ENCODE data around the gene RPL27. TPM values are rescaled to one million over a fixed set of nuclear protein-coding genes. Genes with fewer than 3 reads are reported as not detected.

Gene RPL27
- 100 to 1,000 TPM; 459 to 804 (median 648) TPM for total RNA-seq
- long read RNA-seq, donor 1, transcript RPL27-206 (4 exons, 730 nt) = minor isoform, 54 of 271 reads
- long read RNA-seq, donor 1, transcript RPL27-201 (5 exons, 505 nt) = major isoform, 208 of 271 reads
- long read RNA-seq, donor 1, transcript RPL27-208 (3 exons, 1,872 nt) = minor isoform, 5 of 271 reads
- long read RNA-seq, donor 1, partial matches to known transcripts = 0 of 271 reads
- long read RNA-seq, donor 1, other reads (novel, unspliced or antisense) = 1 of 271 reads
- long read RNA-seq, donor 2, transcript RPL27-206 (4 exons, 730 nt) = minor isoform, 193 of 539 reads
- long read RNA-seq, donor 2, transcript RPL27-201 (5 exons, 505 nt) = major isoform, 335 of 539 reads
- long read RNA-seq, donor 2, partial matches to known transcripts = 2 of 539 reads
- long read RNA-seq, donor 2, other reads (novel, unspliced or antisense) = 3 of 539 reads

DNA sequence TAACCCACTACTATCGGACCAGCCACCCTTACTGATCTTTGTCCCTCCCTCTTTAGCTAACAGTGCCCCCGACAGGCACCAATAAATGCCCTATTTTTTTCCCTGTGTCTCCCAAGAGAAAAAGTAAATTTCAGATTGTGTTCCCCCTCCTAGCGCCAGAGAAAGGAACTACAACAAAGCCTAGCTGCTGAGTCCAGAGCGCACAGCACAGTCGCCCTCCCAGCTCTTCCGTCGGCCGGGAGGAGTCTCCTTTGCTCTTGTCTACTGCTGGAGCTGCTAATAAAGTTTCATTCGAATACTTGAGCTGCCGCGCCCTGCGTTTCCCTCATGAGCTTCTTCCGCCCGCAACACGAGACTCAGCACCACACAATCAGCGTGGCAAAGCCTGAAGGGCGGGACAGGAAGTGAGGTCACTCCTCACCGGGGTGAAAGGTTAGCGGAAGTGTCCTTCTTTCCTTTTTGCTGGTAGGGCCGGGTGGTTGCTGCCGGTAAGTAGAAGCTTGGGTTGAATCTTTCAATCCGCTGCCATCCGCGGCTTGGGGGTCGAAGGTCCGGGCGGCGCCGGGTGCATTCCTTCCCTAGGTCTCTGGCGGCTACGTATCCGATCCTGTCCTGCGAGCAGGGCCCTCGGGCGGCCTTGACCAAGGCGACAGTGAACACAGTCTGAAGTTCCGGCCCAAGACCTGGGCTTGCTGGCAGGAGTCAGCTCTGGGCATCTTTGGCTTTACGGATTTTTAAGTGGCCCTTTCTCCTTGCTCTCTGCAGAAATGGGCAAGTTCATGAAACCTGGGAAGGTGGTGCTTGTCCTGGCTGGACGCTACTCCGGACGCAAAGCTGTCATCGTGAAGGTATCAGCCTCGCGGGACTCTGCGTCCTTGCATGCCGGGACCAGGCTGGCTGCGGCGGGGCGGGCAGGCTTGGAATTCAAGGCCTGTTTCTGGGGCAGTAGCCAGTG lies at the start of gene RPL27:
RPL27 (plus strand) TSS at position 436 of the 955 bp plus-strand sequence; CDS start at position 768, 332 bp downstream.
- peak within 1 kb of the TSS; percentile 42 for H3K4me3 ChIP-seq
- H3K36me3 ChIP-seq (ENCODE audit: low read depth) = peaks cover 4% of the 10 kb centered on the region
- H3K4me1 ChIP-seq (ENCODE audit: low read depth) = peaks cover 15% of the 10 kb centered on the region
- H3K9me3 ChIP-seq = no peaks in the 10 kb centered on the region
- peak; percentile 97 to 99 (median 98) for DNase-seq
- intact Hi-C loops (cut with DNase I, micrococcal nuclease) = no loop called here
- peak; percentile 97 for ATAC-seq
- TF ChIP-seq, protein P1, sequence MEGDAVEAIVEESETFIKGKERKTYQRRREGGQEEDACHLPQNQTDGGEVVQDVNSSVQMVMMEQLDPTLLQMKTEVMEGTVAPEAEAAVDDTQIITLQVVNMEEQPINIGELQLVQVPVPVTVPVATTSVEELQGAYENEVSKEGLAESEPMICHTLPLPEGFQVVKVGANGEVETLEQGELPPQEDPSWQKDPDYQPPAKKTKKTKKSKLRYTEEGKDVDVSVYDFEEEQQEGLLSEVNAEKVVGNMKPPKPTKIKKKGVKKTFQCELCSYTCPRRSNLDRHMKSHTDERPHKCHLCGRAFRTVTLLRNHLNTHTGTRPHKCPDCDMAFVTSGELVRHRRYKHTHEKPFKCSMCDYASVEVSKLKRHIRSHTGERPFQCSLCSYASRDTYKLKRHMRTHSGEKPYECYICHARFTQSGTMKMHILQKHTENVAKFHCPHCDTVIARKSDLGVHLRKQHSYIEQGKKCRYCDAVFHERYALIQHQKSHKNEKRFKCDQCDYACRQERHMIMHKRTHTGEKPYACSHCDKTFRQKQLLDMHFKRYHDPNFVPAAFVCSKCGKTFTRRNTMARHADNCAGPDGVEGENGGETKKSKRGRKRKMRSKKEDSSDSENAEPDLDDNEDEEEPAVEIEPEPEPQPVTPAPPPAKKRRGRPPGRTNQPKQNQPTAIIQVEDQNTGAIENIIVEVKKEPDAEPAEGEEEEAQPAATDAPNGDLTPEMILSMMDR (IDR thresholded peaks at IDR 0.05) = peak; percentile 78

DNA sequence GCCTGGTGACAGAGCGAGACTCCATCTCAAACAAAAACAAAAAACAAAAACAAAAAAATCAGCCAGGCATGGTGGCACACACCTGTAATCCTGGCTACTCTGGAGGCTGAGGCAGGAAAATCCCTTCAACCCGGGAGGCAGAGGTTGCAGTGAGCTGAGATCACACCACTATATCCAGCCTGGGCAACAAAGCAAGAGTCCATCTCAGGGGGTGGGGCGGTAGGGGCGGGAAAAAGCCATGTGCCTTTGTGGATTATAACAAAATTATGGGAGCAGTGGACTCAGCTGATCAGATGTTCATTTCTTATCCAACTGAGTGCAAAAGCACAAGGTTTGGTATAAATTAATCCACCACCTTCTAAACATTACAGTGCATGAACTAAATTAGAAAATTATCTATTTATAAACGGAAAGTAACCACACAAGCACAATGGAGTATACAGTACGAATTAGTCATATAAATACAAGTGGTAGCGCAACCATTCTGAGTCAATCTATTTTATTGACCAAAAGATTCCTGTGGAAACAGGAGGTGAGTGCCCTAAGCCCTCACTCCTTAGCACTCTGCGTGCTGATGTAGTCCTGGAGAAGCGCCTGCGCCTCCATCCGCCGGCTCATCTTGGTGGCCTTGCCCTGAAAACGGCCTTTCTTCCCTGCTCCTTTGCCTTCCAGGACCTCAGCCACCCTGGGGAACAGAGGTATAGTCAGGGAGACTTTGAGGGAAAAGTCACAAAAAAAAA lies 48.0 kb upstream of the RPL27 start:
- Histone ChIP-seq H3K4me3 (no peak overlapping the region), H3K4me1 (ENCODE audit: low read depth) (no peaks in the 10 kb centered on the region), H3K9me3 (no peaks in the 10 kb centered on the region), H3K36me3 (ENCODE audit: low read depth) (no peaks in the 10 kb centered on the region)
- intact Hi-C loops (cut with DNase I, micrococcal nuclease) = no loop called here
- TF ChIP-seq, protein P1 (IDR thresholded peaks at IDR 0.05) = no peak
- DNase-seq (no peak), ATAC-seq (no peak)

DNA sequence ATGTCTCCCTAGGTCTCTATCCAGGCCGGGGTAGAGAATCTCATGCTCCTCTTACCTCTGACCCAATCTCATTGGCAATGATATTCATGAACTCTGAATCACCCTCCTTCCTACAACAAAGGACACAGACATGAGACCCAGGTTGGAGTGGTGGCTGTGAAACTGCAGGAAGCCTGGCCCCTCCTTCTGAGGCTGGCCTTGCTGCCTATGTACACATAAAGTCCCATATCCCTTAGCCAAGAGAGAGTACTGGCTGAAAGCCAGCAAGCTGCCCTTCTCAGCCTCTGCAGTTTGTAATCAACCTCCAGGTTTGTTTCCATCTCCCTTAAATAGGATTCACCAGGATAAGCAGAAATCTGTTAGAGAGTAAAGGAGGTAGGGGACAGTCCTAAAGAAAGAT lies 44.5 kb upstream of the RPL27 start:
- Histone ChIP-seq H3K9me3 (no peaks in the 10 kb centered on the region), H3K4me3 (no peak overlapping the region), H3K4me1 (ENCODE audit: low read depth) (no peaks in the 10 kb centered on the region), H3K36me3 (ENCODE audit: low read depth) (no peaks in the 10 kb centered on the region)
- no peak for ATAC-seq
- DNase-seq = peak in 1 of 3 donors; percentile 12
- TF ChIP-seq, protein P1 (IDR thresholded peaks at IDR 0.05) = no peak
- intact Hi-C loops (cut with DNase I, micrococcal nuclease) = no loop called here

DNA sequence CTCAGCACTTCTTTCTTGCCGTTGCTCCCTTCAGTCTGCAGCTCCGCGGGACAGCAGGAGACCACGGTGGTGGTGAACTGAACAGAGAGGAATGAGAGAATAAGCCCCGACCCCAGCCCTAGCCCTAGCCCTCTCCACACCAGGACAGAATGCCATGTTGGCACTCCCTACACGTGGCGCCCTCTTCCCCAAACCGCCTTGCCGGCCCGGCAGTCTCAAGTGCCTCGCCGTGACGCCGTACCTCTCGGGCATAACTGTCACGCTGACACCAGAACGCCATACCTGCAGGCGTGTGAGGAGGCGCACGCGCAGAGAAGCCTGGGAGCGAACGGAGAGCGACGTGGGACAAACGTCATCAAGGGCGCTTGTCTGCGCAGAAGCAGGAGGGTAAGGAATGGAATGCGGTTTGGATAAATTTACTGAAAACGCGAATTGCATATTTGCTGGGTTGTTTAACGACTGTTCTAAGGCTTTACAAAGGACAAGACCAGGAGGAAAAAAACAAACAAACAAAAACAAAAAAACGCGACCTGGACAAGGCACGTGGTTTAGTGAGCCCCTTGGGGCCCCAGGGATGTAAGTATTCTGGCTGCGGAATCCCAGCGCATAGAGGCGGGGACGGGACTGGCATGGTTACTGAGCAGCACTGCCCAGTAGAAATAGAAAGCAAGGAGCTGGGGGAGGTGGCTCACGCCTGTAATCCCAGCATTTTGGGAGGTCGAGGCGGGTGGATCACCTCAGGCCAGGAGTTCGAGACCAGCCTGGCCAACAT lies 33.9 kb upstream of the RPL27 start, which contains the start of gene AARSD1:
AARSD1 (minus strand) TSS at position 294 of the 772 bp plus-strand sequence; CDS start at position 280, 14 bp downstream.
- no peaks in the 10 kb centered on the region for H3K4me1 ChIP-seq (ENCODE audit: low read depth)
- peak within 1 kb of the TSS; percentile 27 for H3K4me3 ChIP-seq
- H3K36me3 ChIP-seq (ENCODE audit: low read depth) = no peaks in the 10 kb centered on the region
- TF ChIP-seq, protein P1 (IDR thresholded peaks at IDR 0.05) = no peak
- ATAC-seq = peak; percentile 100
- H3K9me3 ChIP-seq = no peaks in the 10 kb centered on the region
- DNase-seq = peak; percentile 93 to 96 (median 94)
- intact Hi-C loops (cut with DNase I, micrococcal nuclease) = no loop called here

Measured in mucosa of descending colon (tissue), 3 donors.